Measurements from ENCODE around the gene FILIP1L. TPM values are rescaled to one million over a fixed set of nuclear protein-coding genes. Genes with fewer than 3 reads are reported as not detected.

Gene FILIP1L
- total RNA-seq, 1 donor from 2014 or later = 1.5 TPM

DNA sequence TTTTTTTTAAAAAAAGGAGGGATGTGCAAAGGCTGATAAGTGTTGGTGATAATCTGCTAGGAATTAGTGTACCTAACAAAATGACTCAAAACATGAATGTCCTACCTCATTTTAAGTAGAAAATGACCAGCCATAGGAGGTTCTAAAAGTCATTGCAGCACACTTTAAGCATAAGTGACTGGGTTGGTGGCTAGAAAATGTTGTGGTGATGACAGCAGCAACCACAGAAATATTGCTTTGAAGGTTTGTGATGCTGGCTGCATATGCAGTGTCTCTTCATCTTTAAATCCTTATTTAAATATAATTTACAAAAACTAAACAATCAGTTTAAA lies 241.4 kb downstream of the FILIP1L start:
- intact Hi-C loops (cut with micrococcal nuclease) = no loop called here
- Mint-ChIP-seq H3K4me3 (no peak overlapping the region), H3K27ac (no peak overlapping the region), H3K9me3 (no peaks in the 10 kb centered on the region), H3K36me3 (ENCODE audit: low read depth) (peaks cover 2% of the 10 kb centered on the region), H3K27me3 (no peaks in the 10 kb centered on the region), H3K4me1 (peaks cover 22% of the 10 kb centered on the region)
- TF ChIP-seq, protein P1, sequence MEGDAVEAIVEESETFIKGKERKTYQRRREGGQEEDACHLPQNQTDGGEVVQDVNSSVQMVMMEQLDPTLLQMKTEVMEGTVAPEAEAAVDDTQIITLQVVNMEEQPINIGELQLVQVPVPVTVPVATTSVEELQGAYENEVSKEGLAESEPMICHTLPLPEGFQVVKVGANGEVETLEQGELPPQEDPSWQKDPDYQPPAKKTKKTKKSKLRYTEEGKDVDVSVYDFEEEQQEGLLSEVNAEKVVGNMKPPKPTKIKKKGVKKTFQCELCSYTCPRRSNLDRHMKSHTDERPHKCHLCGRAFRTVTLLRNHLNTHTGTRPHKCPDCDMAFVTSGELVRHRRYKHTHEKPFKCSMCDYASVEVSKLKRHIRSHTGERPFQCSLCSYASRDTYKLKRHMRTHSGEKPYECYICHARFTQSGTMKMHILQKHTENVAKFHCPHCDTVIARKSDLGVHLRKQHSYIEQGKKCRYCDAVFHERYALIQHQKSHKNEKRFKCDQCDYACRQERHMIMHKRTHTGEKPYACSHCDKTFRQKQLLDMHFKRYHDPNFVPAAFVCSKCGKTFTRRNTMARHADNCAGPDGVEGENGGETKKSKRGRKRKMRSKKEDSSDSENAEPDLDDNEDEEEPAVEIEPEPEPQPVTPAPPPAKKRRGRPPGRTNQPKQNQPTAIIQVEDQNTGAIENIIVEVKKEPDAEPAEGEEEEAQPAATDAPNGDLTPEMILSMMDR (IDR thresholded peaks at IDR 0.05) = no peak
- DNase-seq (no peak), ATAC-seq (ENCODE audit: low read depth) (no peak)
- ChIA-PET POLR2A (interaction anchor here (0.7 kb wide), 1 partner anchor 145 kb away, joined by 3 read pairs; no protein-coding TSS in a partner anchor), CTCF (interaction anchor here (1.0 kb wide), 1 partner anchor 196 kb away, joined by 3 read pairs; no protein-coding TSS in a partner anchor)

- H3K27ac Mint-ChIP-seq = no peak overlapping the region
- H3K4me3 Mint-ChIP-seq = no peak overlapping the region
- H3K9me3 Mint-ChIP-seq = no peaks in the 10 kb centered on the region
- no peak for DNase-seq
- CTCF ChIA-PET = no interaction called here
- peaks cover 17% of the 10 kb centered on the region for H3K4me1 Mint-ChIP-seq
- intact Hi-C loops (cut with micrococcal nuclease) = no loop called here
- H3K27me3 Mint-ChIP-seq = no peaks in the 10 kb centered on the region
- no peak for ATAC-seq (ENCODE audit: low read depth)
- H3K36me3 Mint-ChIP-seq (ENCODE audit: low read depth) = peaks cover 2% of the 10 kb centered on the region
- POLR2A ChIA-PET = no interaction called here
- TF ChIP-seq, protein P1 (IDR thresholded peaks at IDR 0.05) = no peak
Observed at GRCh38 chr3:99871231-99872045, 242.9 kb downstream of the FILIP1L start.

DNA sequence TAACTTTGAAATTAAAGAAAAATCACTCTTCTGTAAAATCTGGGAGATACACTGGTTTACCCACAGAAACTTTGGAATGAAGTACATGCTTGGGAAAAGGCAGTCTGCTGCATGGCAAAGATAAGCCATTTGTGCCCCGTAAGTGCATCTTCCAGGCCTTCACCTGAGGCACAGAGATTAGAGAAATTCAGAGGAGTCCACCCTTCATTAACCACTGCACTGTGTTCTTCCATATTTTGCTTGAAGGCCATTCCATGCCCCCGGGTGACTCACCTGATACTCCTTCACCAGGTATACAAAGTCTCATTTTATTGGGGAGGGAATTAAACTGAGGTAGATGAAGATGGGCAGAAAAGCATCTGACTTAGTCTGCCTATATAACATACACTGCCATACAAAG lies 243.6 kb downstream of the FILIP1L start:
- peaks cover 18% of the 10 kb centered on the region for H3K4me1 Mint-ChIP-seq
- ChIA-PET POLR2A (no interaction called here), CTCF (interaction anchor here (0.8 to 1.0 kb wide), 2 partner anchors 26 to 198 kb away, joined by 3 to 4 read pairs; no protein-coding TSS in a partner anchor)
- intact Hi-C loops (cut with micrococcal nuclease) = no loop called here
- H3K9me3 Mint-ChIP-seq = no peaks in the 10 kb centered on the region
- TF ChIP-seq, protein P1 (IDR thresholded peaks at IDR 0.05) = no peak
- ATAC-seq (ENCODE audit: low read depth) (no peak), DNase-seq (no peak)
- peaks cover 2% of the 10 kb centered on the region for H3K36me3 Mint-ChIP-seq (ENCODE audit: low read depth)
- no peak overlapping the region for H3K4me3 Mint-ChIP-seq
- no peaks in the 10 kb centered on the region for H3K27me3 Mint-ChIP-seq
- H3K27ac Mint-ChIP-seq = no peak overlapping the region

DNA sequence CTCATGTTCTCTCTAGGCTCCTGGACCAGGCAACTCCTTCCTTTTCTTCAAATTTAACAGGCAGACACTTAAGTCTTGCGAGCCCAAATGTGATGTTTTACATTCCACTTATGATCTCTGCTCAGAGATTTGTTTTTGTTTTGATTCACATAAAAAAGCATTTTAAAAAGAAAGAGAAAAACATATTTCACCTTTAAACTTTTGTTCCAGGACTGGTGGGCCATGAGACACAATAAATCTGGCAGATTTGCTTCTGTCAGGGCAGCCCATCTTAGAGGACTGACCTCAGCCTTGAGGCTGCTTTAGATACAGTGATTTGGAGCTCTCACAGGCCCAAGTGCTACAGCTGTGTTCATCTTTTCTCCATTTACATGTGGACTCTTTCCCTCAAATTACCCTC lies 244.7 kb downstream of the FILIP1L start:
- Mint-ChIP-seq H3K27ac (no peak overlapping the region), H3K4me3 (no peak overlapping the region), H3K27me3 (no peaks in the 10 kb centered on the region), H3K36me3 (ENCODE audit: low read depth) (peaks cover 2% of the 10 kb centered on the region), H3K9me3 (no peaks in the 10 kb centered on the region), H3K4me1 (peaks cover 12% of the 10 kb centered on the region)
- intact Hi-C loops (cut with micrococcal nuclease) = no loop called here
- DNase-seq (no peak), ATAC-seq (ENCODE audit: low read depth) (no peak)
- CTCF ChIA-PET = interaction anchor here (0.8 to 1.0 kb wide), 2 partner anchors 25 to 199 kb away, joined by 3 to 4 read pairs; no protein-coding TSS in a partner anchor
- TF ChIP-seq, protein P1 (IDR thresholded peaks at IDR 0.05) = no peak
- POLR2A ChIA-PET = no interaction called here

DNA sequence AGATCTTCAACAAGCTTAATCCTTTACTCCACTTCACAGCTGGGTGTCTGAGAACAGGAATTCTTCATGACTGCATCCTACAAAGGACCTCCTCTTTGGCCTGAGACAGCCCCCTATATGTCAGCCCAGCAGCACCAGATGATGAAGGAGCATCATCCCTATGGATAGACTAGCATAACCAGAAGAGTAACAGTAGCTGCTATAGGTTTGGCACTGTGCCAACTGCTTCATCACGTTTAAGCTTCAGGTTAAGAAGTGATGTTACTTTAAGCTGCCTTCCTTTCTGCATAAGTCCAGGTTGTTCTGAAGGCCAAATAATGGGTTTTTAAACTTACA lies 246.0 kb downstream of the FILIP1L start:
- intact Hi-C loops (cut with micrococcal nuclease) = no loop called here

More for the DNA sequence above, 246.0 kb downstream of the FILIP1L start:
- CTCF ChIA-PET = no interaction called here
- Mint-ChIP-seq H3K27me3 (no peaks in the 10 kb centered on the region), H3K36me3 (ENCODE audit: low read depth) (peaks cover 2% of the 10 kb centered on the region), H3K4me1 (peaks cover 12% of the 10 kb centered on the region), H3K4me3 (no peak overlapping the region), H3K27ac (no peak overlapping the region), H3K9me3 (no peaks in the 10 kb centered on the region)
- TF ChIP-seq, protein P1 (IDR thresholded peaks at IDR 0.05) = no peak
- no peak for DNase-seq
- POLR2A ChIA-PET = no interaction called here
- ATAC-seq (ENCODE audit: low read depth) = no peak
